NCI-H1694 treated with DMSO at 0.1 percent for 48 hours (cell line): ENCODE data around the gene CCDC92.

Source experiments
- DNase-seq: peaks from one replicate; lab custom pipeline; 2025; lab: John Stamatoyannopoulos, UW

Gene CCDC92

GRCh38 chr12:123976227-123976826 lies 3.7 kb upstream of the CCDC92 start:
- DNase-seq = no peak

GRCh38 chr12:123973552-123974341 lies 1.1 kb upstream of the CCDC92 start:
- no peak for DNase-seq

GRCh38 chr12:123971770-123972456 lies 718 bp downstream of the CCDC92 start:
- DNase-seq = no peak

GRCh38 chr12:123971449-123971769 lies 1.2 kb downstream of the CCDC92 start:
- no peak for DNase-seq

GRCh38 chr12:123967121-123967586 lies 5.5 kb downstream of the CCDC92 start:
- no peak for DNase-seq

- no peak for DNase-seq
Observed at GRCh38 chr12:123966596-123966995, 6.0 kb downstream of the CCDC92 start.

- no peak for DNase-seq
Observed at GRCh38 chr12:123965382-123965781, 7.2 kb downstream of the CCDC92 start.

- no peak for DNase-seq
Observed at GRCh38 chr12:123963821-123964220, 8.8 kb downstream of the CCDC92 start.

GRCh38 chr12:123962513-123962912 lies 10.1 kb downstream of the CCDC92 start:
- DNase-seq = no peak

- DNase-seq = no peak
Observed at GRCh38 chr12:123961585-123962345, 10.9 kb downstream of the CCDC92 start.

- DNase-seq = no peak
Observed at GRCh38 chr12:123960856-123961255, 11.8 kb downstream of the CCDC92 start.

- DNase-seq = no peak
Observed at GRCh38 chr12:123960029-123960735, 12.4 kb downstream of the CCDC92 start.

- DNase-seq = no peak
Observed at GRCh38 chr12:123958876-123959275, 13.8 kb downstream of the CCDC92 start.

- DNase-seq = no peak
Observed at GRCh38 chr12:123958462-123958861, 14.2 kb downstream of the CCDC92 start.

- no peak for DNase-seq
Observed at GRCh38 chr12:123957196-123957595, 15.4 kb downstream of the CCDC92 start.

GRCh38 chr12:123956249-123956648 lies 16.4 kb downstream of the CCDC92 start:
- DNase-seq = no peak

GRCh38 chr12:123954647-123955350 lies 17.8 kb downstream of the CCDC92 start:
- DNase-seq = no peak

GRCh38 chr12:123952037-123952436 lies 20.6 kb downstream of the CCDC92 start:
- no peak for DNase-seq

GRCh38 chr12:123951467-123951866 lies 21.2 kb downstream of the CCDC92 start:
- DNase-seq = no peak

GRCh38 chr12:123950476-123951349 lies 21.9 kb downstream of the CCDC92 start:
- DNase-seq = no peak
